GM19463 (cell line): Measurements from ENCODE around the gene HHIPL1.
"Not testable (repeated sequence)": the region's sequence is repeated elsewhere in the genome, so short reads cannot be mapped to it uniquely, and the experiment has no call there.

ENCODE experiments used
- ATAC-seq: cut with Tn5 transposase; IDR thresholded peaks from one replicate; pipeline ENCODE4 v1.9.1; 2021; ENCODE audit warnings: mild to moderate bottlenecking, moderate library complexity; ENCODE audit not compliant: unreplicated experiment

The HHIPL1 gene

GRCh38 chr14:99657645-99658155, 12.8 kb downstream of the HHIPL1 start:
- ATAC-seq, result no peak

GRCh38 chr14:99658218-99658845, 13.4 kb downstream of the HHIPL1 start:
- no peak for ATAC-seq

GRCh38 chr14:99659333-99659741, 14.4 kb downstream of the HHIPL1 start:
- ATAC-seq, result no peak

GRCh38 chr14:99660006-99660566, 15.2 kb downstream of the HHIPL1 start:
- no peak for ATAC-seq

GRCh38 chr14:99660794-99661193, 15.9 kb downstream of the HHIPL1 start:
- ATAC-seq, result no peak

- ATAC-seq, result not testable (repeated sequence)
Observed at GRCh38 chr14:99661206-99661605, 16.3 kb downstream of the HHIPL1 start.

GRCh38 chr14:99662846-99663245, 17.9 kb downstream of the HHIPL1 start:
- ATAC-seq, result no peak

- ATAC-seq, result no peak
Observed at GRCh38 chr14:99663386-99664057, 18.6 kb downstream of the HHIPL1 start.

GRCh38 chr14:99664058-99664936, 19.4 kb downstream of the HHIPL1 start:
- no peak for ATAC-seq

- peak; percentile 47 for ATAC-seq
Observed at GRCh38 chr14:99664937-99665273, 20.0 kb downstream of the HHIPL1 start.

- ATAC-seq, result no peak
Observed at GRCh38 chr14:99666533-99666932, 21.6 kb downstream of the HHIPL1 start.

- no peak for ATAC-seq
Observed at GRCh38 chr14:99667045-99667444, 22.1 kb downstream of the HHIPL1 start.

GRCh38 chr14:99667821-99668220, 22.9 kb downstream of the HHIPL1 start:
- ATAC-seq, result no peak

- ATAC-seq, result no peak
Observed at GRCh38 chr14:99668307-99669295, 23.7 kb downstream of the HHIPL1 start.

- no peak for ATAC-seq
Observed at GRCh38 chr14:99670361-99671234, 25.7 kb downstream of the HHIPL1 start.

- ATAC-seq, result no peak
Observed at GRCh38 chr14:99671235-99672224, 26.6 kb downstream of the HHIPL1 start.

GRCh38 chr14:99672506-99673304, 27.8 kb downstream of the HHIPL1 start:
- ATAC-seq, result no peak
